Measurements from ENCODE around the gene APPL2.

DNA sequence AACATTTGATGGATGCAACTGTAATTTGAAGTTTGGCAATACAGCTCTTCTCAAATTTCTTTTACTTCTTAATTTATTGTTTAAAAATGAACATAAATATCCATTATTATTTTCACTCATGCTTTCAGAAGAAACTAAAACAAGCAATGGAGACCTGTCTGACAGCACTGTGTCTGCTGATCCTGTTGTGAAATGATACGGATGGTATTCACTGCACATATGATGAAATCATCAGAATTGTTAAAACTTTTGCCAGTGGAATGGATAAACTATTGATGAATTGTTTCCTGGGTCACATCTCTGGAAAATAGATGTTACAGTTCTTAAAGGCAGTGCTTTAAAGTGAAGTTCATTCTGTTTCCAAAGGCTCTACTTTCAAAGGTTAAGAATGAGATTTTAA, 69.2 kb downstream of the APPL2 start:
- TF ChIP-seq, protein P1, sequence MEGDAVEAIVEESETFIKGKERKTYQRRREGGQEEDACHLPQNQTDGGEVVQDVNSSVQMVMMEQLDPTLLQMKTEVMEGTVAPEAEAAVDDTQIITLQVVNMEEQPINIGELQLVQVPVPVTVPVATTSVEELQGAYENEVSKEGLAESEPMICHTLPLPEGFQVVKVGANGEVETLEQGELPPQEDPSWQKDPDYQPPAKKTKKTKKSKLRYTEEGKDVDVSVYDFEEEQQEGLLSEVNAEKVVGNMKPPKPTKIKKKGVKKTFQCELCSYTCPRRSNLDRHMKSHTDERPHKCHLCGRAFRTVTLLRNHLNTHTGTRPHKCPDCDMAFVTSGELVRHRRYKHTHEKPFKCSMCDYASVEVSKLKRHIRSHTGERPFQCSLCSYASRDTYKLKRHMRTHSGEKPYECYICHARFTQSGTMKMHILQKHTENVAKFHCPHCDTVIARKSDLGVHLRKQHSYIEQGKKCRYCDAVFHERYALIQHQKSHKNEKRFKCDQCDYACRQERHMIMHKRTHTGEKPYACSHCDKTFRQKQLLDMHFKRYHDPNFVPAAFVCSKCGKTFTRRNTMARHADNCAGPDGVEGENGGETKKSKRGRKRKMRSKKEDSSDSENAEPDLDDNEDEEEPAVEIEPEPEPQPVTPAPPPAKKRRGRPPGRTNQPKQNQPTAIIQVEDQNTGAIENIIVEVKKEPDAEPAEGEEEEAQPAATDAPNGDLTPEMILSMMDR (IDR thresholded peaks at IDR 0.05; ENCODE audit: poor library complexity, severe bottlenecking) = no peak
- TF ChIP-seq MXI1 (conservative IDR thresholded peaks at IDR 0.05; ENCODE audit: poor library complexity, severe bottlenecking) (no peak), EZH2 (IDR thresholded peaks at IDR 0.05; ENCODE audit: borderline replicate concordance, insufficient read depth, low read length, poor library complexity, severe bottlenecking) (no peak), RAD21 (conservative IDR thresholded peaks at IDR 0.05) (no peak), POLR2AphosphoS5 (IDR thresholded peaks at IDR 0.05) (no peak), TAF1 (IDR thresholded peaks at IDR 0.05; ENCODE audit: low read depth) (no peak), EP300 (conservative IDR thresholded peaks at IDR 0.05; ENCODE audit: poor library complexity, severe bottlenecking) (no peak), SMC3 (conservative IDR thresholded peaks at IDR 0.05; ENCODE audit: poor library complexity) (no peak)
- TF ChIP-seq, protein P2, sequence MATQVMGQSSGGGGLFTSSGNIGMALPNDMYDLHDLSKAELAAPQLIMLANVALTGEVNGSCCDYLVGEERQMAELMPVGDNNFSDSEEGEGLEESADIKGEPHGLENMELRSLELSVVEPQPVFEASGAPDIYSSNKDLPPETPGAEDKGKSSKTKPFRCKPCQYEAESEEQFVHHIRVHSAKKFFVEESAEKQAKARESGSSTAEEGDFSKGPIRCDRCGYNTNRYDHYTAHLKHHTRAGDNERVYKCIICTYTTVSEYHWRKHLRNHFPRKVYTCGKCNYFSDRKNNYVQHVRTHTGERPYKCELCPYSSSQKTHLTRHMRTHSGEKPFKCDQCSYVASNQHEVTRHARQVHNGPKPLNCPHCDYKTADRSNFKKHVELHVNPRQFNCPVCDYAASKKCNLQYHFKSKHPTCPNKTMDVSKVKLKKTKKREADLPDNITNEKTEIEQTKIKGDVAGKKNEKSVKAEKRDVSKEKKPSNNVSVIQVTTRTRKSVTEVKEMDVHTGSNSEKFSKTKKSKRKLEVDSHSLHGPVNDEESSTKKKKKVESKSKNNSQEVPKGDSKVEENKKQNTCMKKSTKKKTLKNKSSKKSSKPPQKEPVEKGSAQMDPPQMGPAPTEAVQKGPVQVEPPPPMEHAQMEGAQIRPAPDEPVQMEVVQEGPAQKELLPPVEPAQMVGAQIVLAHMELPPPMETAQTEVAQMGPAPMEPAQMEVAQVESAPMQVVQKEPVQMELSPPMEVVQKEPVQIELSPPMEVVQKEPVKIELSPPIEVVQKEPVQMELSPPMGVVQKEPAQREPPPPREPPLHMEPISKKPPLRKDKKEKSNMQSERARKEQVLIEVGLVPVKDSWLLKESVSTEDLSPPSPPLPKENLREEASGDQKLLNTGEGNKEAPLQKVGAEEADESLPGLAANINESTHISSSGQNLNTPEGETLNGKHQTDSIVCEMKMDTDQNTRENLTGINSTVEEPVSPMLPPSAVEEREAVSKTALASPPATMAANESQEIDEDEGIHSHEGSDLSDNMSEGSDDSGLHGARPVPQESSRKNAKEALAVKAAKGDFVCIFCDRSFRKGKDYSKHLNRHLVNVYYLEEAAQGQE (IDR thresholded peaks at IDR 0.05; ENCODE audit: borderline replicate concordance) = no peak
